HG02610 (cell line): ENCODE results near the gene ETNK2.

Source experiments
- ATAC-seq: cut with Tn5 transposase; IDR thresholded peaks from one replicate; pipeline ENCODE4 v1.9.1; 2021; ENCODE audit warnings: mild to moderate bottlenecking, moderate library complexity; ENCODE audit not compliant: unreplicated experiment

Gene ETNK2

GRCh38 chr1:204128964-204129896 is 22.6 kb downstream of the ETNK2 start:
- no peak for ATAC-seq

GRCh38 chr1:204128464-204128963 is 23.3 kb downstream of the ETNK2 start:
- ATAC-seq: no peak

- no peak for ATAC-seq
Measured at GRCh38 chr1:204127597-204128242, 24.1 kb downstream of the ETNK2 start.

- ATAC-seq: no peak
Measured at GRCh38 chr1:204126956-204127355, 24.9 kb downstream of the ETNK2 start.

GRCh38 chr1:204126386-204126785 is 25.5 kb downstream of the ETNK2 start:
- no peak for ATAC-seq

GRCh38 chr1:204125759-204126351 is 26.0 kb downstream of the ETNK2 start:
- no peak for ATAC-seq

GRCh38 chr1:204124639-204125038 is 27.2 kb downstream of the ETNK2 start:
- ATAC-seq: no peak

GRCh38 chr1:204123376-204123775 is 28.5 kb downstream of the ETNK2 start:
- ATAC-seq: no peak

GRCh38 chr1:204121840-204122555 is 29.8 kb downstream of the ETNK2 start:
- no peak for ATAC-seq

- no peak for ATAC-seq
Measured at GRCh38 chr1:204116539-204116938, 35.3 kb downstream of the ETNK2 start.

- no peak for ATAC-seq
Measured at GRCh38 chr1:204115116-204115515, 36.7 kb downstream of the ETNK2 start.

GRCh38 chr1:204114606-204115005 is 37.2 kb downstream of the ETNK2 start:
- no peak for ATAC-seq

GRCh38 chr1:204113896-204114295 is 37.9 kb downstream of the ETNK2 start:
- no peak for ATAC-seq

- no peak for ATAC-seq
Measured at GRCh38 chr1:204112876-204113730, 38.7 kb downstream of the ETNK2 start.

- no peak for ATAC-seq
Measured at GRCh38 chr1:204110894-204111633, 40.8 kb downstream of the ETNK2 start.

GRCh38 chr1:204108312-204109141 is 43.3 kb downstream of the ETNK2 start:
- ATAC-seq: no peak

GRCh38 chr1:204107892-204108291 is 44.0 kb downstream of the ETNK2 start:
- no peak for ATAC-seq

GRCh38 chr1:204106825-204107224 is 45.0 kb downstream of the ETNK2 start:
- no peak for ATAC-seq
